GM10248 (cell line): ENCODE results near the gene NUP93.

ENCODE experiments used
- CTCF ChIA-PET: fragments of 300-600 bp; sonication (Branson Sonifier 250); formaldehyde crosslinking; extraction: SDS; loops from one replicate; lab custom pipeline; 2021; ENCODE audit warnings: antibody characterized with exemption; lab: Yijun Ruan, JAX
- POLR2A ChIA-PET: fragments of 350-650 bp; sonication (Branson Sonifier 250); formaldehyde crosslinking; extraction: SDS; loops from one replicate; lab custom pipeline; 2020; ENCODE audit warnings: antibody characterized with exemption; lab: Yijun Ruan, JAX
- DNase-seq: peaks from one replicate; pipeline ENCODE4 v3.0.0; 2012; ENCODE audit errors: extremely low spot score
- TF ChIP-seq, protein P1 (sequence below): IDR thresholded peaks from 2 replicates; pipeline ENCODE4 v1.5.1; 2012; ENCODE audit warnings: mild to moderate bottlenecking, low read depth; ENCODE audit errors: extremely low read depth, missing control alignments, control extremely low read depth

NUP93 gene

GRCh38 chr16:56758432-56758831, 28.5 kb downstream of the NUP93 start:
- CTCF ChIA-PET: interaction anchor here (1.0 kb wide), 1 partner anchor 10 kb away, joined by 3 read pairs; no protein-coding TSS in a partner anchor
- POLR2A ChIA-PET: no interaction called here
- no peak for DNase-seq
- TF ChIP-seq, protein P1, sequence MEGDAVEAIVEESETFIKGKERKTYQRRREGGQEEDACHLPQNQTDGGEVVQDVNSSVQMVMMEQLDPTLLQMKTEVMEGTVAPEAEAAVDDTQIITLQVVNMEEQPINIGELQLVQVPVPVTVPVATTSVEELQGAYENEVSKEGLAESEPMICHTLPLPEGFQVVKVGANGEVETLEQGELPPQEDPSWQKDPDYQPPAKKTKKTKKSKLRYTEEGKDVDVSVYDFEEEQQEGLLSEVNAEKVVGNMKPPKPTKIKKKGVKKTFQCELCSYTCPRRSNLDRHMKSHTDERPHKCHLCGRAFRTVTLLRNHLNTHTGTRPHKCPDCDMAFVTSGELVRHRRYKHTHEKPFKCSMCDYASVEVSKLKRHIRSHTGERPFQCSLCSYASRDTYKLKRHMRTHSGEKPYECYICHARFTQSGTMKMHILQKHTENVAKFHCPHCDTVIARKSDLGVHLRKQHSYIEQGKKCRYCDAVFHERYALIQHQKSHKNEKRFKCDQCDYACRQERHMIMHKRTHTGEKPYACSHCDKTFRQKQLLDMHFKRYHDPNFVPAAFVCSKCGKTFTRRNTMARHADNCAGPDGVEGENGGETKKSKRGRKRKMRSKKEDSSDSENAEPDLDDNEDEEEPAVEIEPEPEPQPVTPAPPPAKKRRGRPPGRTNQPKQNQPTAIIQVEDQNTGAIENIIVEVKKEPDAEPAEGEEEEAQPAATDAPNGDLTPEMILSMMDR: no peak

DNA sequence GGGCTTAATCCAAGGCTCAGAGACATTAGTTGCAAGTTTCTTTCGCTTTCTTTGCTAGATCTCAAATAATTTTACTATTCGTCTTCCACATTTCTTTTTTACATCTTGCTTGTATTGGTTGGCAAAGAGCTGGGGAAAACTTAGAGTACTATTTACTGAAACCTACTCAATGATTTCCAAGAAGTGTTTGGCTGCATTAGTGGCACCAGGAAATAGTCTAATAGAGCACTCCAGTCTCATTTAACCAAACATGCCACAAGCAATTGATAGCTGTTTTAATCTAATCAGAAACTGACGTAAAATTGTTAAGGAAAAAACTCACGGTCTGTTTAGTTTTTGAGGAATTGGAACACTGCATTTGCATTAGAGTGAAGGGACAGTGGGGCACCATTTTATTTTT, 29.0 kb downstream of the NUP93 start:
- ChIA-PET CTCF (interaction anchor here (1.0 kb wide), 1 partner anchor 9 kb away, joined by 3 read pairs; no protein-coding TSS in a partner anchor), POLR2A (no interaction called here)
- DNase-seq: no peak
- TF ChIP-seq, protein P1: no peak

GRCh38 chr16:56763291-56763916, 33.5 kb downstream of the NUP93 start:
- ChIA-PET CTCF (no interaction called here), POLR2A (no interaction called here)
- TF ChIP-seq, protein P1: no peak
- DNase-seq: no peak

- ChIA-PET CTCF (interaction anchor here (1.2 to 2.0 kb wide), 2 partner anchors 16 to 20 kb away, joined by 3 to 6 read pairs; no protein-coding TSS in a partner anchor), POLR2A (no interaction called here)
- TF ChIP-seq, protein P1: no peak
- no peak for DNase-seq
Measured at GRCh38 chr16:56764835-56765234, 34.9 kb downstream of the NUP93 start.

DNA sequence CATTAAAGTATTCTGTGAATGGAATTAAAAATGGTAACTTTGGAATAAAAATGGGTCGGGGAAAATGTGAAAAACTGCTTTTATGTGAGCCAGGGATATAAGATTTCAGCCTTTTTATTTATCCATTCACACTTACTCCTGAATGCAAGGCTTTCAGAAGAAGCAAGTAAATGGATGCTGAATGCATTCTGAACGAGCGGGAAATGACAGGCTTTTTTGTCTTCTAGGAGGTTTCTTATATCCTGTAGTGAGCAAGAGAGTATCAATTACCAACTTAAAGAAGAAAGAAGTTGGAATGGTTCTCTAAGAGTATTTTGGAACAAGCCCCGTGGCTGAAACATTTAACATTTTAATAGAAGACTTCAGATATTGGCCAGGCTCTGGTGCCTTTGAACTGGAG, 36.0 kb downstream of the NUP93 start:
- ChIA-PET POLR2A (no interaction called here), CTCF (interaction anchor here (2.0 kb wide), 1 partner anchor 15 kb away, joined by 6 read pairs; no protein-coding TSS in a partner anchor)
- no peak for DNase-seq
- TF ChIP-seq, protein P1: no peak

- ChIA-PET CTCF (interaction anchor here (1.6 kb wide), 2 partner anchors 11 to 14 kb away, joined by 3 to 4 read pairs; no protein-coding TSS in a partner anchor), POLR2A (no interaction called here)
- no peak for DNase-seq
- TF ChIP-seq, protein P1: no peak
Measured at GRCh38 chr16:56767024-56767423, 37.1 kb downstream of the NUP93 start.
